ENCODE data around the gene TERT.

DNA sequence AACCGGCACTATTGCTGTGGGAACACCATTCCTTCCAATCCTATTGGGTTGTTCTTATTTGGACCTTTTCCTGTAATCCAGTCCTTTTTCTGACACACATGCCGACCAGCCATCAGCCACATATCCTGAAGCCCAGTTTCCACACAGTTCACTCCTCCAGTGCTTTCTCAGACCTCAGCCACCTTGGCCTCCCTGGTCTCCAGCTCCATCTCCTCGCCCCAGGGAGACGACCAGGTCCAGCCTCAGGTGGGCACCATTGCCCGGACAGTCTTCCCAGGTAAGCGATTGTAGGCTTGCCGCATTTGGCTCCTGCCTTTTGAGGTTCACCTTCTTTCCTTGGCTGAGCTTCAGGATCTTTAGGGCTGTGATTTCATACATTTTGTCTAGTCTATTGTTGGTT, 15.2 kb upstream of the TERT start:
- TF ChIP-seq POLR2A (IDR thresholded peaks at IDR 0.05; ENCODE audit: low read depth, low read length) (no peak), POLR2AphosphoS5 (IDR thresholded peaks at IDR 0.05; ENCODE audit: low read depth, low read length) (no peak)
